Measurements from ENCODE around the gene GDPD1. TPM values are rescaled to one million over a fixed set of nuclear protein-coding genes. Genes with fewer than 3 reads are reported as not detected.

The GDPD1 gene
- total and polyA plus RNA-seq, 4 donors, result 0.45 to 1.4 (median 0.78) TPM

DNA sequence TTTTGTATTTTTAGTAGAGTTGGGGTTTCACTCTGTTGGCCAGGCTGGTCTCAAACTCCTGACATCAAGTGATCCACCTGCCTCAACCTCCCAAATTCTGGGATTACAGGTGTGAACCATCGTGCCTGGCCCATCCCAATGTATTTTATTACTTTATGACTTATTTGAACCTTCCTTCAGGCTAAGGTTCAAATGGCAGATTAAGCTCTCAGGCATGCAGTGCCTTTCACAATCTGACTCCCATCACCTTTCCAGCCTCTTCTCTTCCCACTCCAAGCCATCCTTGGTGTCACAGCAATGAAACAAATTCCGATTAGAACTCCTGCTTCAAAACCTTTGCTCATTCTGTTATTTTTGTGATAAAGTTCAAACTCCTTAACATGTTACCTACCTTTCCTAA is 84.5 kb downstream of the GDPD1 start:
- H3K9me3 ChIP-seq (ENCODE audit: control insufficient read depth in 4 of 4, low read length in 3 of 4), result no peaks in the 10 kb centered on the region
- H3K27me3 ChIP-seq (ENCODE audit: control insufficient read depth in 4 of 4, insufficient read depth in 4 of 4, low read length in 3 of 4), result no peaks in the 10 kb centered on the region
- no peak for DNase-seq (ENCODE audit: low spot score)
- H3K27ac ChIP-seq (ENCODE audit: low read depth in 1 of 2, low read length in 2 of 2), result no peak overlapping the region
- H3K9ac ChIP-seq (ENCODE audit: low read depth in 1 of 2, low read length in 2 of 2), result no peak overlapping the region
- H3K4me1 ChIP-seq (ENCODE audit: control insufficient read depth in 4 of 4, insufficient read depth in 4 of 4, low read length in 3 of 4), result no peaks in the 10 kb centered on the region
- H3K36me3 ChIP-seq (ENCODE audit: control insufficient read depth in 4 of 4, insufficient read depth in 3 of 4, low read depth in 1 of 4, low read length in 3 of 4), result no peaks in the 10 kb centered on the region
- TF ChIP-seq FOXA2 (IDR thresholded peaks at IDR 0.05) (no peak), JUND (IDR thresholded peaks at IDR 0.05) (no peak), NR2F2 (IDR thresholded peaks at IDR 0.05) (no peak), TAF1 (conservative IDR thresholded peaks at IDR 0.05) (no peak), RXRA (IDR thresholded peaks at IDR 0.05) (no peak), HNF4G (IDR thresholded peaks at IDR 0.05) (no peak), RAD21 (IDR thresholded peaks at IDR 0.05) (no peak), GABPA (IDR thresholded peaks at IDR 0.05 in 1 of 2, conservative IDR thresholded peaks at IDR 0.05 in 1 of 2) (no peak), HNF4A (conservative IDR thresholded peaks at IDR 0.05) (no peak), YY1 (IDR thresholded peaks at IDR 0.05) (no peak), SP1 (IDR thresholded peaks at IDR 0.05) (no peak), FOXA1 (IDR thresholded peaks at IDR 0.05) (no peak), EGR1 (IDR thresholded peaks at IDR 0.05; ENCODE audit: low read depth in 2 of 2) (no peak)
- TF ChIP-seq, protein P1, sequence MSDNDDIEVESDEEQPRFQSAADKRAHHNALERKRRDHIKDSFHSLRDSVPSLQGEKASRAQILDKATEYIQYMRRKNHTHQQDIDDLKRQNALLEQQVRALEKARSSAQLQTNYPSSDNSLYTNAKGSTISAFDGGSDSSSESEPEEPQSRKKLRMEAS (IDR thresholded peaks at IDR 0.05), result no peak
- TF ChIP-seq, protein P2, sequence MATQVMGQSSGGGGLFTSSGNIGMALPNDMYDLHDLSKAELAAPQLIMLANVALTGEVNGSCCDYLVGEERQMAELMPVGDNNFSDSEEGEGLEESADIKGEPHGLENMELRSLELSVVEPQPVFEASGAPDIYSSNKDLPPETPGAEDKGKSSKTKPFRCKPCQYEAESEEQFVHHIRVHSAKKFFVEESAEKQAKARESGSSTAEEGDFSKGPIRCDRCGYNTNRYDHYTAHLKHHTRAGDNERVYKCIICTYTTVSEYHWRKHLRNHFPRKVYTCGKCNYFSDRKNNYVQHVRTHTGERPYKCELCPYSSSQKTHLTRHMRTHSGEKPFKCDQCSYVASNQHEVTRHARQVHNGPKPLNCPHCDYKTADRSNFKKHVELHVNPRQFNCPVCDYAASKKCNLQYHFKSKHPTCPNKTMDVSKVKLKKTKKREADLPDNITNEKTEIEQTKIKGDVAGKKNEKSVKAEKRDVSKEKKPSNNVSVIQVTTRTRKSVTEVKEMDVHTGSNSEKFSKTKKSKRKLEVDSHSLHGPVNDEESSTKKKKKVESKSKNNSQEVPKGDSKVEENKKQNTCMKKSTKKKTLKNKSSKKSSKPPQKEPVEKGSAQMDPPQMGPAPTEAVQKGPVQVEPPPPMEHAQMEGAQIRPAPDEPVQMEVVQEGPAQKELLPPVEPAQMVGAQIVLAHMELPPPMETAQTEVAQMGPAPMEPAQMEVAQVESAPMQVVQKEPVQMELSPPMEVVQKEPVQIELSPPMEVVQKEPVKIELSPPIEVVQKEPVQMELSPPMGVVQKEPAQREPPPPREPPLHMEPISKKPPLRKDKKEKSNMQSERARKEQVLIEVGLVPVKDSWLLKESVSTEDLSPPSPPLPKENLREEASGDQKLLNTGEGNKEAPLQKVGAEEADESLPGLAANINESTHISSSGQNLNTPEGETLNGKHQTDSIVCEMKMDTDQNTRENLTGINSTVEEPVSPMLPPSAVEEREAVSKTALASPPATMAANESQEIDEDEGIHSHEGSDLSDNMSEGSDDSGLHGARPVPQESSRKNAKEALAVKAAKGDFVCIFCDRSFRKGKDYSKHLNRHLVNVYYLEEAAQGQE (IDR thresholded peaks at IDR 0.05), result no peak
- TF ChIP-seq, protein P3, sequence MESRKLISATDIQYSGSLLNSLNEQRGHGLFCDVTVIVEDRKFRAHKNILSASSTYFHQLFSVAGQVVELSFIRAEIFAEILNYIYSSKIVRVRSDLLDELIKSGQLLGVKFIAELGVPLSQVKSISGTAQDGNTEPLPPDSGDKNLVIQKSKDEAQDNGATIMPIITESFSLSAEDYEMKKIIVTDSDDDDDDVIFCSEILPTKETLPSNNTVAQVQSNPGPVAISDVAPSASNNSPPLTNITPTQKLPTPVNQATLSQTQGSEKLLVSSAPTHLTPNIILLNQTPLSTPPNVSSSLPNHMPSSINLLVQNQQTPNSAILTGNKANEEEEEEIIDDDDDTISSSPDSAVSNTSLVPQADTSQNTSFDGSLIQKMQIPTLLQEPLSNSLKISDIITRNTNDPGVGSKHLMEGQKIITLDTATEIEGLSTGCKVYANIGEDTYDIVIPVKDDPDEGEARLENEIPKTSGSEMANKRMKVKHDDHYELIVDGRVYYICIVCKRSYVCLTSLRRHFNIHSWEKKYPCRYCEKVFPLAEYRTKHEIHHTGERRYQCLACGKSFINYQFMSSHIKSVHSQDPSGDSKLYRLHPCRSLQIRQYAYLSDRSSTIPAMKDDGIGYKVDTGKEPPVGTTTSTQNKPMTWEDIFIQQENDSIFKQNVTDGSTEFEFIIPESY (IDR thresholded peaks at IDR 0.05), result no peak
- TF ChIP-seq, protein P4, sequence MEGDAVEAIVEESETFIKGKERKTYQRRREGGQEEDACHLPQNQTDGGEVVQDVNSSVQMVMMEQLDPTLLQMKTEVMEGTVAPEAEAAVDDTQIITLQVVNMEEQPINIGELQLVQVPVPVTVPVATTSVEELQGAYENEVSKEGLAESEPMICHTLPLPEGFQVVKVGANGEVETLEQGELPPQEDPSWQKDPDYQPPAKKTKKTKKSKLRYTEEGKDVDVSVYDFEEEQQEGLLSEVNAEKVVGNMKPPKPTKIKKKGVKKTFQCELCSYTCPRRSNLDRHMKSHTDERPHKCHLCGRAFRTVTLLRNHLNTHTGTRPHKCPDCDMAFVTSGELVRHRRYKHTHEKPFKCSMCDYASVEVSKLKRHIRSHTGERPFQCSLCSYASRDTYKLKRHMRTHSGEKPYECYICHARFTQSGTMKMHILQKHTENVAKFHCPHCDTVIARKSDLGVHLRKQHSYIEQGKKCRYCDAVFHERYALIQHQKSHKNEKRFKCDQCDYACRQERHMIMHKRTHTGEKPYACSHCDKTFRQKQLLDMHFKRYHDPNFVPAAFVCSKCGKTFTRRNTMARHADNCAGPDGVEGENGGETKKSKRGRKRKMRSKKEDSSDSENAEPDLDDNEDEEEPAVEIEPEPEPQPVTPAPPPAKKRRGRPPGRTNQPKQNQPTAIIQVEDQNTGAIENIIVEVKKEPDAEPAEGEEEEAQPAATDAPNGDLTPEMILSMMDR (IDR thresholded peaks at IDR 0.05; ENCODE audit: low read depth, low read length, missing input control), result no peak
- TF ChIP-seq, protein P5, sequence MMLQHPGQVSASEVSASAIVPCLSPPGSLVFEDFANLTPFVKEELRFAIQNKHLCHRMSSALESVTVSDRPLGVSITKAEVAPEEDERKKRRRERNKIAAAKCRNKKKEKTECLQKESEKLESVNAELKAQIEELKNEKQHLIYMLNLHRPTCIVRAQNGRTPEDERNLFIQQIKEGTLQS (IDR thresholded peaks at IDR 0.05), result no peak
- H3K4me3 ChIP-seq (ENCODE audit: low read depth in 1 of 3, low read length in 3 of 3), result no peak overlapping the region
- 57% methylated on average over 2 of the region's 2 CpGs for WGBS
